Measurements from ENCODE around the gene TAF11.
"Not testable (repeated sequence)": the region's sequence is repeated elsewhere in the genome, so short reads cannot be mapped to it uniquely, and the experiment has no call there.

TAF11 gene

GRCh38 chr6:34865107-34865506 lies 22.7 kb downstream of the TAF11 start:
- DNase-seq (ENCODE audit: low spot score): no peak

DNA sequence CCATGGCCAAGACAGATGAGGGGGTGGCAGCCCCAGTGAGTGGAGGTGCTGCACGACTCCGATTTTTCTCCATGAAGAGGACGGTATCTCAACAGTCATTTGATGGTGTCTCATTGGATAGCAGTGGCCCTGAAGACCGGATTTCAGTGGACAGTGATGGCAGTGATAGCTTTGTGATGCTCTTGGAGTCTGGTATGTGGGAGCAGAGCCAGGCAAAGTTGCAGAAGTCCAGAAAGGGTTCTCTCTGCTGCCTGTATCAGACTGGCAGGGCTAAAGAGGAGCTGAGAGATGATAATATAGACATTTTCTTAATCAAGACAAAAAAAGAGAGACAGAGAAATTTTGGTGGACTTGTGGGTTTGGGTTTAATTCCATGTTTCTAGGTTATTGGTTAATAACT lies 23.8 kb downstream of the TAF11 start:
- no peak for DNase-seq (ENCODE audit: low spot score)

GRCh38 chr6:34860776-34861175 lies 27.1 kb downstream of the TAF11 start:
- DNase-seq (ENCODE audit: low spot score): no peak

- DNase-seq (ENCODE audit: low spot score): no peak
Measured at GRCh38 chr6:34859951-34860350, 27.9 kb downstream of the TAF11 start.

- no peak for DNase-seq (ENCODE audit: low spot score)
Measured at GRCh38 chr6:34858681-34859080, 29.2 kb downstream of the TAF11 start.

DNA sequence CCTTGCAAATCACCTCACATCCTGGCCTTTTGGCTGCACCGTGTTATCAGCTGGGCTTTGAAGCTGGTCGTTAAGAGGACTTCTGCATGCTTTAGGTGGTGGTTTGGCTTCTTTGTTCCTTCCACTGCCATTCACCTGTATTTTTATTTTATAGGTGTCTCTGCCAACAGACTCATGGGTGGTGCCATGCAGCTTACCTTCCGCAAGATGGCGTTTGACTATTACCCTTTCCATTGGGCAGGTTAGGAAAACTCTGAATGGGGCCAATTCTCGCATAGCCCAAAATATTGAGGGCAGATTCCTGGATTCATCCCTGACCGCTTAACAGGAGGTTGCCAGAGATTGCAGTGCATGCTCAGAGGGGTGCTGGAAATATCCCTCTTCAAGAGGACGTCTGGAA lies 32.4 kb downstream of the TAF11 start:
- DNase-seq (ENCODE audit: low spot score): no peak

DNA sequence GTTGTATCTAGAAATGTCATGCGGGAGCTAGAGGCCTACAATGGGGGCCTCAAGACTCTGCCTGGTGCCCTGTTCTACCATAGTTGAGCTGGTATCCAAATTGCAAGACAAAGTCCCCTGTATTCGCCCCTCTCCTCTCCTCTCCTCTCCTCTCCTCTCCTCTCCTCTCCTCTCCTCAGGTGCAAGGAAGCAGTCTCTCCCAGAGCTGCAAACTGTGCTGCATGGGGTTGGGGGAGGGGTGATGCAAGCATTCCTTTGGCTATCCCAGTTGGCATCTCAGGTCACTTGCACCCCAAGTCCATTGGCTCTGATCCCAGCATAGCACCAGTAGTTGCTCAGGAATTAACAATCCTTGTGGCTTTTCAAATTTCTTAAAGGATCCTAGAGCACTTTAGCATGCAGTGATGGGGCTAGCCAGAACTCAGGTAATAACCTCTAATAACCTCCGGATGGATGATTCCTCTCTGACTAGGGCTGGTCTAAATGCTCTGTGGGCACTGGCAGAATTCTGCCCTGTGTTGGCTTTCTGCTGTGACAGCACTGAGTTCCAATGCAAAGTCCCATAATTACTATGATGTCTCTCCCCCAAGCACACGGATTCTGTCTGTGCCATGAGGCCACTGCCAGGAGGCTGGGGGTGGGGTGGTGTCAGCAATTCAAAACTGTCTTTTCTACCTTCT lies 35.3 kb downstream of the TAF11 start:
- DNase-seq (ENCODE audit: low spot score): no peak

DNA sequence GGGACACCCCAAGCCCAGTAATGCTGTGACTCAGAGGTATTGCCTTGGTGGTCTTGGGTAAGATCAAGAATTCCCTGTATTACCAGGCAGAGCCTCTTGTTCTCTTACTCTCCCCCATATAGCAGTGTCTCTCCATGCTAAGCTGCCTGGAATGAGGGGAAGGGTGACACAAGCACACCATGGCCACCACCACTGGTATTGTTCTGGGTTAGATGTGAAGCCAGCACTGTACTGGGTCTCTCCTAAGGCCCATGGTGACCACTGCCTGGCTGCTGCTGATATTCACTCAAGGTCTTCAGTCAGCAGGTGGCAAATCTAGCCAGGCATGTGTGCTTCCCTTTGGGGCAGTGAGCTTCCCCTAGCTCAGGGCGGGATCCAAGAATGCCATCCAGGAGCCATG lies 36.5 kb downstream of the TAF11 start:
- no peak for DNase-seq (ENCODE audit: low spot score)

DNA sequence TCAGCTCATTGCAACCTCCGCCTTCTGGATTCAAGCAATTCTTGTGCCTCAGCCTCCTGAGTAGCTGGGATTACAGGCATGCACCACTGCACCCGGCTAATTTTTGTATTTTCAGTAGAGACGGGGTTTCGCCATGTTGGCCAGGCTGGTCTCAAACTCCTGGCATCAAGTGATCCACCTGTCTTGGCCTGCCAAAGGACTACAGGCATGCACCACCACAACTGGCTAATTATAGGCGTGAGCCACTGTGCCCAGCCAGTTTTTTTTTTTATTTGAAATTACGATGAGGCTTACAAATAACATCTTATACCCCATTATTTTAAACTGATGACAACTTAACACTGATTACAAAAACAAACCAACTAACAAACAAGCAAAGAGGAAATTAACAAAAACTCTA lies 38.8 kb downstream of the TAF11 start:
- DNase-seq (ENCODE audit: low spot score): not testable (repeated sequence)

- DNase-seq (ENCODE audit: low spot score): no peak
Measured at GRCh38 chr6:34839666-34840352, 48.0 kb downstream of the TAF11 start.

DNA sequence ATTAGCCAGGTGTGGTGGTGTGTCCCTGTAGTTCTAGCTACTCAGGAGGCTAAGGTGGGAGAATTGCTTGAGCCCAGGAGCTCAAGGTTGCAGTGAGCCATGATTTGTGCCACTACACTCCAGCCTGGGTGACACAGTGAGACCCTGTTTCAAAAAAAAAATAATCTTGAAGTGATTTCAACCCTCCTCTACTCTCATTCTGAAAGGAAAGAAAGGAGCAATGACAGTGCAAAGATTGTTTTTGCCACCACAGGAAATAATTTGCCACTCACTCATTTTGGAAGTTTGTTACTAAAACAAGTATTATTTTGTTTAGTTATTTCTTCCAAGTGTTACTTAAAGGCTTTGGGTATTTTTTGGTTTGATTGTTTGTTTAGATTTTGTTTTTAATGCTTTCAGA lies 50.3 kb downstream of the TAF11 start:
- no peak for DNase-seq (ENCODE audit: low spot score)

GRCh38 chr6:34836451-34836850 lies 51.4 kb downstream of the TAF11 start:
- no peak for DNase-seq (ENCODE audit: low spot score)

GRCh38 chr6:34836008-34836407 lies 51.8 kb downstream of the TAF11 start:
- no peak for DNase-seq (ENCODE audit: low spot score)

- no peak for DNase-seq (ENCODE audit: low spot score)
Measured at GRCh38 chr6:34834789-34835518, 52.9 kb downstream of the TAF11 start.

DNA sequence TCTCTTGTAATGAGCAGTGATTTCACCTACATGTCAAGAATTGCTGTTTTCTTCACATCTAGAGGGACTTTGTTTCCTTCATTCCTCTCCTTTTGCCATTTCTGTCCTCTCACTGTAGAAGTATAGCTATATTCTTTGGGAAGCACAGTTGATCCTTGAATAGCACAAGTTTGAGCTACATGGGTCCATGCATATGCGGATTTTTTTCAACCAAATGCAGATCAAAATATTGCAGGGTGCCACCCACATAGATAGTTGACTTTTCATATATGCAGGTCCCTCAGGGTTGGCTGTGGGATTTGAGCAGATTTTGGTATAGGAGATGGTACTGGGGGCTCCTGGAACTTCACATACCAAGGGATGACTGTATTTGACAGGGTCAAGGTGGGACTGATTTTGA lies 54.9 kb downstream of the TAF11 start:
- no peak for DNase-seq (ENCODE audit: low spot score)

- DNase-seq (ENCODE audit: low spot score): no peak
Measured at GRCh38 chr6:34829137-34829536, 58.7 kb downstream of the TAF11 start.
